Articular chondrocyte of knee joint (primary cell): ENCODE measurements around the gene SPEM3. TPM values are rescaled to one million over a fixed set of nuclear protein-coding genes. Genes with fewer than 3 reads are reported as not detected.

ENCODE experiments used
- total RNA-seq: library from RNA; depleted of rRNA; stranded (reverse); fragments of >200 nt; gene quantifications from 2 replicates; pipeline ENCODE4 v1.2.3, GENCODE V29; 2012

The SPEM3 gene
- total RNA-seq: not detected in 2 replicates

DNA sequence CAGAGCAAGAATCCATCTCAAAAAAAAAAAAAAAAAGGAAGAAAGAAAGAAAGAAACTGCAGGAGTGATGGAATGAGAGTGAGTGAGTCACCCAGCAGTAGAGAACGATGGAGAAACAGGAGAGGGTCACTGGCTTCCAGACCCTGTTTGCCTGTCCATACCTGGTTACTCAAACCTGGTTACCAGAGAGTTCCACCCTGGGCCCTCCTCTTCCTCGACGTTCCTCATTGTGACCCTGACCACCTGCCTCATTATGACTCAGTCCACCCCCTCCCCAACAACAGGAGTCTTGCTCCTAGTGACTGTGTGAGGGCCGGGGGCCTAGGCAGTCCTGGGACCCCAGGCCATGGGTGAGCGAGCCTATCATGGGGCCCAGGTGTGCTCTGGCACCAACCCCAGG lies at the start of gene SPEM3:
TSS of gene SPEM3 (plus strand) at position 301 of the 400 bp plus-strand sequence. CDS start at position 347, 46 bp downstream.

DNA sequence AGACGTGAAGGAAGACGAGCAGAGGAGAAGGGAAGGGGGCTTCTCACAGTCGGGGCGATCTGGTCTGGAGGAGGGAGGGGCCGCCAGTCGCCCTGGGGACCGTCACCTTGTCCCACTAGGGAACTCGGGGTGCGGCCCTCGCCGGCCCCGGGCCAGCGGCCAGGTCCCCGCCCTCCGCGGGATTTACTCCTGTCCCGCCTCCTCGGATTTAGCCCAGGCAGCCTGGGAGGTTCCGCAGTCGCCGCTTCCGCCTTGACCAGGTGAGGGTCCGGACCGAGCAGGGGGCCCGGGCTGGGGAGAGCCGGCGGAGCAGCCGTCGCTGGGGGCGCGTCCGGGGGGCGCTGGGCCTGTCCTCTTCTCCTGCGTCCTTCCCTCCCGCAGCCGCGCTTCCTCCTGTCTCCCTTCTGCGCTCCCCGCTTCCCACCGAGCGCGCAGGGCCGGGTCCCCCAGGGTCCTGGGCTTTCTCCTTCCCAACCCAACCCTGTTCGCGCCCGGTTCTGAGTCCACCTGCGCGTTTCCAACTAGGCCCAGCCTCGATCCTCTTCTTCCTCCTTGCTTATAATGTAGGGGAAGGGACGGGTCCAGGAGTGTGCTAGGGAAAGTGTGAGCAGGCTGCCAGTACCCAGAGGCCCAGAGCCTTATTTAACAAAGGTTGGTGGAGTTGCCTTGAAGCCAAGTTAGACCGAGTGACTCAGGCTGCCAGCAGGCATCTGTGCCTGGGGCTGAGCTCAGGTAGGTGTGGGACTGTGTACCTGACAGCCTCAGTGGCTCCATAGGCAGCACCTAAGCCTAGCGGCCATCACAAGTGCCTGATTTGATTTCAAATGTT lies 47.6 kb upstream of the SPEM3 start, which contains the start of gene TNK1:
TSS of gene TNK1 (plus strand) at position 235 of the 829 bp plus-strand sequence. CDS start 1,838 bp downstream, outside the sequence.

DNA sequence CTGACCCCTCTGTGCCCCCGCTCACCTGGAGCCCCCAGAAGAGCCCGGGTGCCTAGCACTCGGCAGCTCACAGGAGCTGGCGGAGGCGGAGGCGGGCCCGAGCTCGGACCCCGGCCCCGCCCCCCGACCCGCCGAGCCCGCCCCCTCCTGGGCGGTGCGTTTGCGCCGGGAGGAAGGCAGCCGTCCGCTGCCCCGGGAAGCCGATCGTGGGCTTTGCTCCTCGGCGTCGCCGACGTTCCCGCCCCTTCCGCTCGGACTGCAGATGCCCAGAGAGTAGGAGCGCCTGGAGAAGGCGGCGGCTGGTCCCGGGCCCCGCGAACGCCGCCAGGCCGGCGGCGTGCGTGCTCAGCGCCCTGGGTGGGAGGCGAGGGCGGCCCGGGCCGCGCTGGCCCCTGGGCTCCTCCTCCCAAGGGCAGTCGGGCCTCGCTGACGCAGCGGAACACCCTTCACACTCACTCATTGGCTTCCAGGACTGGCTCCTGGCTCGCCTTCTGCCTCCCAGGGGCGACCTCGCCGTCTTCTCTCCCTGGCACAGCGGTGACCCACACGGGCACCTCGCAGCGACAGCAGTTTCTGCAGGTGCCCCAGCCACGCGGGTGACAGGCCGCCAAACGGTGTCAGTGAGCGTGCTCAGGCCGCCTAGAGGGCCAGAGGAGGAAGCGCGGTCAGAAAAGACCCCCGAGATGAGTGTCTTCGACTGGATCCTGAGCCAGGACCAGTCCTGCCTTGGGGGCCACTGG lies 34.0 kb upstream of the SPEM3 start, which contains the start of gene PLSCR3:
TSS of gene PLSCR3 (minus strand) at position 74 of the 740 bp plus-strand sequence. CDS start 415 bp downstream, outside the sequence.

DNA sequence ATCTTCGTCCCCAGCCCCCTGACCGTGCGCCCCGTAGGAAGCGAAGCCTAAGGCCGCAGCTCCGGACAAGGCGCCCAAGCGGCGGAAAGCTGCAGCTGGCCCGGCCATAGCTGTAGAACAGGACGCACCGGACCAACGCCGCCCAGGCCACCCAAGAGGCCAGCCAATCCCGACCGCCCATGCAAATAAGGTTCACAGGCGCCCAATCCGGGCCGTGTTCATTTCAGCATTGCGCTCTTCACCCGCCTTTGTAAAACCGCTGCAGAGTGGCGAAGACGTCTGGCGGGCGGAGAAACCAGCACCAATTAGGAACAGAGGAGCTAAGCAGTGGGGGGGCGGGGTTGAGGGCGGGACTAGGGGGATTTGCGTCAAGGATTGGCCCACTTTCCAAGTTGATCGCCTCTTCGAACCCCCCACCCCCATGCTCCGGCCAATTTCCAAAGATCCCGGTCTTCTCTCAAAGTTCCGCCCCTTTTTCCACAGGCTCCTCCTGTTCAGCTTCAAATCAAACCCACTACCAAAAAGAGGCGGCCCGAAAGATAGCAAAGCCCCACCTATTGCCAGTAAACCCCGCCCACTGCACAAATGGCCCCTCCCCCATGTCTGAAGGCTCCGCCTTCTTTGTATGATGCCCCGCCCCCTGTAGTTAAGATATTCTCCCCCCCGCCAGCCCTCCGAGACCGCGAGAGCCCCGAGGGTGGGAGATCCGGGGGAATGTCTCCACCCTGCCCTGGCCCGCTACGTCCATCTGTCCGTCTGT lies 24.5 kb upstream of the SPEM3 start, which contains the start of gene TMEM256:
TSS of gene TMEM256 (minus strand) at position 121 of the 760 bp plus-strand sequence. CDS start at position 108, 13 bp downstream.

DNA sequence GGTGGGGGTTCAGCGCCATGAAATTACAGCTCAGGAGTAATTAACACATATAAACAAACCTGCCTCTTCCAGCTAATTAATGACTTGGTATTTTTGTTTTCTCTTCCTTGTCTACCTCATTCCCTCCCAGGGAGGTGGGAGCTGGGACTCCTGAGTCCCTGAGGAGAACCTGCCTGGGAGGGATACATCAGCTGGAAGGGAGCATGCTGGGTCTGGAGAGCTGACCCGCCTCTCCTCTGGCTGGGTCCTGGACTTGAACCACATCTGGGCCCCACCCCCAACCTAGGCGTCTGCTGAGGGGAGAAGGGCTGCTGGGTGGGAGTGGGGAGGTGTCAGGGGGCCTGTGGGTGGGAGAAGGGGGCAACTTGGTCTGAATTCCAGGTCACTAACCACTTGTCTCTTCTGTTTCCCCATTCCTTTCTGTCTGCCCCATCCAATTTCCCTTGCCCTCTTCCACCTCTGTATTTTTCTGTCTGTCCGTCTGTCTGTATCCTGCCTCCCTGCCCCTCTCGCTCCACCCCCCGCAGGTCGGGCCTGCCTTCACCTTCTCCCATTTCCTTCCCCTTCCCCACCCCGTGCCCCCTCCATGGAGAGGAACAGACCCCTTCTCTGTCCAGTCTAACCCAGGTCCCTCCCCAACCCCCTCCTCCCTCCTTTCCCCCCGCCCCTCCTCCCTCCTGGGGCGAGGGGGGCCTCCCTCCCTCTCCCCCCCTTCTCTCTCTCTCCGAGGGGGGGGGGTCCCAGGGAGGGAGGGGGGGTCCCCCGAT lies 21.0 kb upstream of the SPEM3 start, which contains the start of gene NLGN2:
TSS of gene NLGN2 (plus strand) at position 361 of the 767 bp plus-strand sequence. CDS start 411 bp downstream, outside the sequence.

DNA sequence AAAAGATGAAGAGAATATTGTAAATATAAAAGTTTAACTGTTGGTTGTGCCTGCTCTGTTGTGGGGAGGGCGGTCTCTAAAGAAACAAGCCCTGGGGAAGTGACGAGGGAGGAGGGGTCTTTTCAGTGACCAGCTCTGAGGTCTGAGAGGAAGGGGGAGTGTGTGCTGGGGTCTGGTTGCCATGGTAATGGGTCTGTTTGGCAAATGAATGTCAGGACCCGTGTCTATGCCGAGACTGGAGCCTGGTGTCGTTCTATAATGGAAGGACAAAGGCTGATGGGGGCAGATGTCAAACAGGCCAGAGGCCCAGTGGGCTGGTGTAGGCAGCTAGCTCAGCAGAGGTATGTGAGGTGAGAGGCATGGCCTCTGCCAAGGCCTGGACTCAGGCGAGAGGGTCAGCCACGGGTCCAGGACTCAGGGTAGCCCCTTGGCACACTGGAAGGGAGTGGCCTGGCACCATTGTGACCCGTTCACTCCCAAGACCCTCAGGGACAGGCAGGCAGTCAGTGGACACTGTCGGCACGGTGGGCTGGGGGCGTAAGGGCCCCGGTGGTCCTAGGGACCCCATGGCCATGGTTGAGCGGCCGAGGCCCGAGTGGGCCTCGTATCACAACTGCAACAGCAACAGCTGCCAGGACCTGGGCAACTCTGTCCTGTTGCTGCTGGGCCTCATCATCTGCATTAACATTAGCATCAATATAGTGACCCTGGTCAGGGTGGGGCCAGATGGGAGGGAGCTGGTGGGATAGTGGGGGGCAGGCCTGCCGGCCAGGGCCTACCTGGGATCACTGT lies 8.6 kb upstream of the SPEM3 start, which contains the start of gene SPEM1:
TSS of gene SPEM1 (plus strand) at position 506 of the 792 bp plus-strand sequence. CDS start at position 567, 61 bp downstream.

DNA sequence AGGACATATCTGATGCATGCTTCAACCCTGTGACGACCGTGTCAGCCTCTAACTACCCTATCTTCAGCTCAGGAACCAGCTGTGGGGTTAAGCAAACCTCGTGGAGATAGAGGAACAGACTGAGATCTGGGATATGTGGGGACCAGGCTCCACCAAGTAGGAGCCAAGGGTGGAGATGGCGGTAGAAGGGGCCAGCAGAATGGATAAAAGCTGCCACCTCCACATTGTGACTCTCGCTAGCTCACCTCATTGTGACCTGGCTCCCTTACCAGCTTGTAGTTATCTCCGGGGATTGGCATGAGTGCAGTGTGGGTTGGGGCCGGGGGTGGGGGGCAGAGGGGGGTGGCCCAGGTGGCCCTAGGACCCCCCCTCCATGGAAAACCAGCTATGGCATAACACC lies 3.3 kb upstream of the SPEM3 start, which contains the start of gene SPEM2:
TSS of gene SPEM2 (plus strand) at position 301 of the 400 bp plus-strand sequence. CDS start at position 374, 73 bp downstream.

DNA sequence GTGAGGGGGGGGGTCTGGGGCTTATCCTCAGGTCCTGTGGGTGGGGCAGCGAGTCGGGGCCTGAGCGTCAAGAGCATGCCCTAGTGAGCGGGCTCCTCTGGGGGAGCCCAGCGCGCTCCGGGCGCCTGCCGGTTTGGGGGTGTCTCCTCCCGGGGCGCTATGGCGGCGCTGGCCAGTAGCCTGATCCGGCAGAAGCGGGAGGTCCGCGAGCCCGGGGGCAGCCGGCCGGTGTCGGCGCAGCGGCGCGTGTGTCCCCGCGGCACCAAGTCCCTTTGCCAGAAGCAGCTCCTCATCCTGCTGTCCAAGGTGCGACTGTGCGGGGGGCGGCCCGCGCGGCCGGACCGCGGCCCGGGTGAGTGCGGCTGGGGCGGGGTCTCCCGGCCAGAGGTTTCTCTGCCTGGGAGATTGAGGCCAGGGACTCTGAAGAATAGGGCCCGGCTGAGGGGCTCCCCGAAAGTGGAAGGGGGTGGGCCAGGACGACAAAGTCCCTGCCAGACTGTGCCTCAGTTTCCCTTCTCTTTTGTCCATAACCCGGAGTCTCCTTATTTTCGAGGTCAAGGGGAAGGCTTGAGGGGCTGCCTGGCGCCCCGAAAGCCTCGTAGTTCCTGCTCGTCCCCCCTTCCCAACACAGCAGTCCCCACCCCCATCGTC lies 10.9 kb downstream of the SPEM3 start, which contains the start of gene FGF11:
TSS of gene FGF11 (plus strand) at position 51 of the 651 bp plus-strand sequence. CDS start at position 160, 109 bp downstream.

DNA sequence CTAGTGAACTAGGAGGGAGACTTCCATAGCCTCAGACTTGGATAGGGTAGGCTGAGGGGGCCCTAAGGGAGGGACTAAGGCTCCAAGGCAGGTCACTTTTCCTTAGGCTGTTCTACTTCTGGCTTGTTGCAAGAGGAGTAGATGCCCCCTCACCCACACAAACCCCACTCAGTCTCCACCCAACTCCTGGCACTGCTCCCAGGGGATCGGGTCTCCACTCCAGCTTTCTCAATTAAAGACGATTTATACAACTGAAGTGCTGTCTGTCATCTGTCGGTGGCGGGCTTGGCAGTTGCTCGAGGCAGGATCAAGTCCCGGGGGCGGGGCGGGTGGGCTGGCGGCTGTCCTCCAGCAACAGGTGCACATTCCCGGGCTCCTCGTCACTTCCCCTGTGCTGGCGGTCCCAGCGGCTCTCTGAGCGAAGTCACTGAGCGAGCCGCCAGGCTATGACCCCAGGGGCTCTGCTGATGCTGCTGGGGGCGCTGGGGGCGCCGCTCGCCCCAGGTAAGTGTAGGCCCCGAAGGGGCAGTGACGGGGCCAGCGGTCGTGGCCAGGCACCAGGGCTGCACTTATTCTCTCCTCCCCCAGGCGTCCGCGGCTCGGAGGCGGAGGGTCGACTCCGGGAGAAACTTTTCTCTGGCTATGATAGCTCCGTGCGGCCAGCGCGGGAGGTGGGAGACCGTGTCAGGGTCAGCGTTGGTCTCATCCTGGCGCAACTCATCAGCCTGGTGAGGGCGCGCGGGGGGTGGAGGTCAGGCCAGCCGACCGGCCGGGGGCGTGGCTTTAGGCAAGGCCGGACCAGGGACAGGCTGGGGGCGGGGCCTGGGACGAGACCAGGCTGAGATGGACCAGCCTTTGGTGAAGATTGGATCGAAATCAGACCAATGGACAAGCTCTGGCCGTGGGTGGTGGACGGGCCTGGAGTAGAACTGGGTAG lies 16.3 kb downstream of the SPEM3 start, which contains the start of gene CHRNB1:
TSS of gene CHRNB1 (plus strand) at position 380 of the 937 bp plus-strand sequence. CDS start at position 447, 67 bp downstream.

DNA sequence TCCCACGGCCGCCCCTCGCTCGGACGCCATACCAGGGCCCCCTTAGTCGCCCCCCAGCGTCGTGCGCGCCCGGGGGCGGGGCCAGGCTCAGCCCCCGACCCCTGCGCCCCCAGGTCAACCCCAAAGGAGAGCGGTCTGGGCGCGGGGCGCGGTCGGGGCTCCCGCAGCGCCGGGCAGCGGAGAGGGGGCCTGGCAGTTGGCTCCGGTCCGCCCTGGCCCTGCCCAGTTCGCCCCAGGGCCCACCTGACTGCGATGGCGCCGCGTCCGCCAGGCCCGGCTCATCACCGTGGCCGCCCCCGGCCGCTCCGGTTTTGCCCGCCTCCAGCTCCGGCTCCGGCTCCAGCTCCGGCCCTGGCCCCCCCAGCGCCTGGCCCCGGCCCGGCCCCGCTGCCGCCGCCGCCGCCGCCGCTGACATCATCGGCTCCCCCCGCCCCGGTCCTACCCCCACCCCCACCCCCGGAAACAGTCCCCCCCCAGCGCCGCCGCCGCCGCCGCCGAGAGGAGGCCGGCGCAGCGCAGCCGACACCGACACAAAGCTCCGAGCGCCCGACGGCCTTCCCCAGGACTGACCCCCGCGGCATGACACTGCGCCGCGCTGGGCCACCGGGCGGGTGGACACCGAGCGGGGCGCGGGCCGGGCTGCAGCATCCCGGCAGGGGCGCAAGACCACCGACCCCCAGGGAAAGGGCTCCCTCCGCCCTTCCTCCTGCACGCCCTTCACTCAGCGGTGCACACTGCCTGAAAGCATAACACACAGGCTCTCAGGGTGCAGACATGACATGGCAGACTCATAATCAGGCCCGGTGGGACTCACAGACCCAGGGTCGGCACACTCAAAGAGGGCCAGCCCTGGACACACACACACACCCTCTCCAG lies 50.8 kb downstream of the SPEM3 start, which contains the start of gene ZBTB4:
TSS of gene ZBTB4 (minus strand) at position 419 of the 876 bp plus-strand sequence. CDS start 12,830 bp downstream, outside the sequence.

DNA sequence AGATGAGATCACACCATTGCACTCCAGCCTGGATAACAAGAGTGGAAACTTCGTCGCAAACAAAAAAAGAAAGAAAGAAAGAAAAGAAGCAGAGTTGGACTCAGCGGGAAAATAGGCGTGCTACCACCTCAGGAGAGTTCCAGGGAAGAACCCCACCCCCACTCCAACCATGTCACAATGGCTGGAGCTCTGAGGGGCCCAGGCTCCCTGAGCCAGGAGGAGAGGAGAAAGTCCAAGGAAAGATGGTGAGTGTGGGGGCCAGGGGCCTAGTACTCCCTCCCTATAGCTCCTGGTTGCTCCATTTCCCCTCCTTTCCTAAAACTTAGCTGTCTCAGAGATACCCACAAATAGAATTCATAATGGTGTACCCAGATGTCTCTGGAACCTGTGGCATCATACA lies 52.6 kb downstream of the SPEM3 start, which contains the start of gene SLC35G6:
TSS of gene SLC35G6 (plus strand) at position 172 of the 400 bp plus-strand sequence. CDS start at position 243, 71 bp downstream.

Other genes starting within 250 kb of the SPEM3 start
- gene ASGR1, start 249.5 kb upstream of the SPEM3 start, total RNA-seq: 0.65 and 0.76 TPM in 2 replicates
- gene DLG4, start 209.0 kb upstream of the SPEM3 start, total RNA-seq: 7.7 and 8.8 TPM in 2 replicates
- 205 and 214 TPM in 2 replicates for gene ACADVL, start 208.9 kb upstream of the SPEM3 start, total RNA-seq
- gene DVL2, start 194.3 kb upstream of the SPEM3 start, total RNA-seq: 54.4 and 63.1 TPM in 2 replicates
- 34.4 and 38.5 TPM in 2 replicates for gene PHF23, start 189.4 kb upstream of the SPEM3 start, total RNA-seq
- gene GABARAP, start 186.4 kb upstream of the SPEM3 start, total RNA-seq: 315 and 440 TPM in 2 replicates
- gene CTDNEP1, start 177.1 kb upstream of the SPEM3 start, total RNA-seq: 30.1 and 39.5 TPM in 2 replicates
- 31.6 and 39.1 TPM in 2 replicates for gene ELP5, start 176.6 kb upstream of the SPEM3 start, total RNA-seq
- 2.4 and 2.7 TPM in 2 replicates for gene CLDN7, start 166.4 kb upstream of the SPEM3 start, total RNA-seq
- 0.11 TPM in 1 of 2 replicates, not detected in the other for gene SLC2A4, start 147.1 kb upstream of the SPEM3 start, total RNA-seq
- gene YBX2, start 134.2 kb upstream of the SPEM3 start, total RNA-seq: 0.13 TPM in 1 of 2 replicates, not detected in the other
- gene EIF5A, start 121.2 kb upstream of the SPEM3 start, total RNA-seq: 575 and 584 TPM in 2 replicates
- gene GPS2, start 113.5 kb upstream of the SPEM3 start, total RNA-seq: 38.2 and 42.2 TPM in 2 replicates
- 7.7 and 13.2 TPM in 2 replicates for gene NEURL4, start 99.5 kb upstream of the SPEM3 start, total RNA-seq
- 0.11 and 0.26 TPM in 2 replicates for gene ACAP1, start 92.3 kb upstream of the SPEM3 start, total RNA-seq
- gene KCTD11, start 76.7 kb upstream of the SPEM3 start, total RNA-seq: 8.9 and 11.2 TPM in 2 replicates
- gene TMEM95, start 73.7 kb upstream of the SPEM3 start, total RNA-seq: not detected in 2 replicates
- gene TNK1, start 47.8 kb upstream of the SPEM3 start, total RNA-seq: 4.1 and 4.6 TPM in 2 replicates
- 19.6 and 21.7 TPM in 2 replicates for gene PLSCR3, start 34.3 kb upstream of the SPEM3 start, total RNA-seq
- 30.4 and 56.3 TPM in 2 replicates for gene TMEM256, start 24.8 kb upstream of the SPEM3 start, total RNA-seq
- 6.9 and 8.6 TPM in 2 replicates for gene NLGN2, start 21.0 kb upstream of the SPEM3 start, total RNA-seq
- not detected in 2 replicates for gene SPEM1, start 8.5 kb upstream of the SPEM3 start, total RNA-seq
- not detected in 2 replicates for gene SPEM2, start 3.2 kb upstream of the SPEM3 start, total RNA-seq
- gene TMEM102, start 6.6 kb downstream of the SPEM3 start, total RNA-seq: 2.5 and 2.8 TPM in 2 replicates
- 0.76 and 0.91 TPM in 2 replicates for gene FGF11, start 10.7 kb downstream of the SPEM3 start, total RNA-seq
- gene CHRNB1, start 16.2 kb downstream of the SPEM3 start, total RNA-seq: 5.2 and 5.4 TPM in 2 replicates
- gene ZBTB4, start 50.8 kb downstream of the SPEM3 start, total RNA-seq: 40.2 and 41.4 TPM in 2 replicates
- not detected in 2 replicates for gene SLC35G6, start 52.6 kb downstream of the SPEM3 start, total RNA-seq
- 85.8 and 100.0 TPM in 2 replicates for gene POLR2A, start 55.5 kb downstream of the SPEM3 start, total RNA-seq
- 11.6 and 16.1 TPM in 2 replicates for gene TNFSF12, start 120.2 kb downstream of the SPEM3 start, total RNA-seq
- 4.5 and 5.0 TPM in 2 replicates for gene TNFSF13, start 129.9 kb downstream of the SPEM3 start, total RNA-seq
- 46.4 and 48.1 TPM in 2 replicates for gene SENP3, start 133.1 kb downstream of the SPEM3 start, total RNA-seq
- 102 and 116 TPM in 2 replicates for gene CD68, start 150.8 kb downstream of the SPEM3 start, total RNA-seq
- 93.2 and 97.4 TPM in 2 replicates for gene MPDU1, start 155.0 kb downstream of the SPEM3 start, total RNA-seq
- 0.11 and 0.26 TPM in 2 replicates for gene SOX15, start 161.2 kb downstream of the SPEM3 start, total RNA-seq
- gene FXR2, start 186.0 kb downstream of the SPEM3 start, total RNA-seq: 26.9 and 28.2 TPM in 2 replicates
- gene SAT2, start 199.0 kb downstream of the SPEM3 start, total RNA-seq: 41.3 and 41.4 TPM in 2 replicates
- 1.3 TPM in 1 of 2 replicates, not detected in the other for gene SHBG, start 201.3 kb downstream of the SPEM3 start, total RNA-seq
- gene ATP1B2, start 222.1 kb downstream of the SPEM3 start, total RNA-seq: not detected in 2 replicates